Measurements from ENCODE around the gene BPI.
"Not testable (repeated sequence)": the region's sequence is repeated elsewhere in the genome, so short reads cannot be mapped to it uniquely, and the experiment has no call there.

Gene BPI

GRCh38 chr20:38355161-38356012 lies 51.4 kb downstream of the BPI start:
- FAIRE-seq = no peak
- no peak for DNase-seq (ENCODE audit: insufficient read length, low spot score)

GRCh38 chr20:38357653-38358207 lies 53.8 kb downstream of the BPI start:
- FAIRE-seq = no peak
- DNase-seq (ENCODE audit: insufficient read length, low spot score) = no peak

DNA sequence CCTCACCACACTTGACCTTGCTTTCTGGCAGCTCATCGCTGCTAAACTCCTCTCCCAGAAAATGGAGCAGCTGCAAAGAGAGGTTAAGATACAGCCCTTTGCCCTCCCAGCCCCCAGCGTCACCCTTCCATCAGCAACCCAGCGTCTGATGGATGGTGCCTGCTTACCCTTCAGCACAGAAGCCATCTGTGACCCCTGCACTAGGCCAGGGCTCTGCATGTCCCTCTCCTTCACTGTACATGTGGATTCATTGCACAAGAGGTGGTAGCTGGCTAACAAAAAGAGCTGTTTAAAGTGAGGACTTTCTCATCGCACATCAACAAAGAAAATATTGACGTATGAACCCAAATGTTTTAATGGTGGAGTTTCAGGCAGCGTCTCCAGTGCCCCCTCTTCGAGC lies 54.6 kb downstream of the BPI start:
- FAIRE-seq (no peak), DNase-seq (ENCODE audit: insufficient read length, low spot score) (no peak)

- FAIRE-seq = no peak
These were observed 59.2 kb downstream of the BPI start for GRCh38 chr20:38363004-38363747.

DNA sequence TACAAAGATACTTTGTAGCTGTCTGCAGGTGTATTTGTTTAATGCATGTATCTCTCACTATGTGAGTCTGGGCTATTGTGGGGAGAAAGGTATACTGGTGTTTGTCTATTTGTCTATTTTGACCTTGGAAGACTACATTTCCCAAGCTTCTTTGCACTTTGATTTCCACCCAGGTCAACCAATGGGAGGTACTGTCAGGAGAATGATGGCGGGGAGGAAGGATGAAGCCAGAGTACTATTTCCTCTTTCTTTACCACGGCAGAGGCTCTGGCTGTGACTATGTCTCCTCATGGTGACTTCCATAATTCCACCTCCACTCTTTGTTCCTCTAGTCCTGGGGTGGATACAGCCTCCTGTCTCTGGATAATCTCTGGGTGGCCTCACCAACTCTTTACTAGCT lies 65.4 kb downstream of the BPI start:
- FAIRE-seq (no peak), DNase-seq (ENCODE audit: insufficient read length, low spot score) (no peak)

More at GRCh38 chr20:38363004-38363747, 59.2 kb downstream of the BPI start:
- no peak for DNase-seq (ENCODE audit: insufficient read length, low spot score)

DNA sequence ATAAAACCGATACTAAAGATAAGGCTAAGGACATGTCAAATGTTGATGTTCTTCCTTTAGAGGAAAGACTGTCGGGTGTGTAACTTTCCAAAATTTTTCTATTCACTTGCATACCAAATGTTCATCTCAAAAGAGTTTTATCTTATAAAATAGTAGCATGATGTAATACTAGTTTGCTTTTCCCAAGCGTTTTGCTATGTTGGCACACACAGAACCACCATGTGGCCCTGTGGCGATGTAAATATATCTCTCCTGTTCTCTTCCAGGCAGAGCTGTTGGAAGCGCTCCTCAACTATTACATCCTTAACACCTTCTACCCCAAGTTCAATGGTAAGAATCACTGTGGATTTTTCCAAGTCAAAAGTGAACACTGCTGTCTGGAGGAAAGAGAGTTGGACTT lies 68.8 kb downstream of the BPI start:
- DNase-seq (ENCODE audit: insufficient read length, low spot score) (no peak), FAIRE-seq (no peak)

DNA sequence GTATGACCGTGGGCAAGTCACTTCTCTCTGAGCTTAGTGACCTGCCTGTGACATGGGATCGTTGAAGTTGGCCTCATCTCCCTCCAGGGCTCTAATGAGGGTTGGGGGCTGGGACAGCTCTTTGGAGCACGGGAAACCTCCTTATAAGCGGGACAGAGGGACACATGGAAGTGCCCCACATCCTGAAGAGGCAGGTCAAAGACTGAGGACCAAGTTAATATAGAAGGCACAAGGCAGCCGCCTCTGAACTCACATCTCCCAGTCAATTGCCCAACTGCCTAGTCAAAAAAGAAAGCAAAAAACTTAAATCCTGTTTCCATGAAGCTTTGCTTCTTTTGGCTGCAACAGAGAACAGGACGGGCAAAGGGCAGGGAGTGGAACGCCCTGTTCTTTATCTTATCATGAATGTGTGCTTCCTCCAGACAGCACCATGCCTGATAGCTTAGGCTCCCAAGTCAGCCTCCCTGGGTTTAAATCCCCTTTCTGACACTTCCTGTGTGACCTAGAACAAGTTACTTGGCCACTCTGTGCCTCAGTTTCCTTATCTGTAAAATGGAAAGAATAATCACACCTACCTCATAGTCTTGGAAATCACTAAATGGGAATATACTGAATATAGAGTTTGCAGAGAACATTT lies 69.4 kb downstream of the BPI start:
- DNase-seq (ENCODE audit: insufficient read length, low spot score) (no peak), FAIRE-seq (no peak)

- DNase-seq (ENCODE audit: insufficient read length, low spot score) = no peak
- FAIRE-seq = no peak
These were observed 69.9 kb downstream of the BPI start for GRCh38 chr20:38373898-38374297.

DNA sequence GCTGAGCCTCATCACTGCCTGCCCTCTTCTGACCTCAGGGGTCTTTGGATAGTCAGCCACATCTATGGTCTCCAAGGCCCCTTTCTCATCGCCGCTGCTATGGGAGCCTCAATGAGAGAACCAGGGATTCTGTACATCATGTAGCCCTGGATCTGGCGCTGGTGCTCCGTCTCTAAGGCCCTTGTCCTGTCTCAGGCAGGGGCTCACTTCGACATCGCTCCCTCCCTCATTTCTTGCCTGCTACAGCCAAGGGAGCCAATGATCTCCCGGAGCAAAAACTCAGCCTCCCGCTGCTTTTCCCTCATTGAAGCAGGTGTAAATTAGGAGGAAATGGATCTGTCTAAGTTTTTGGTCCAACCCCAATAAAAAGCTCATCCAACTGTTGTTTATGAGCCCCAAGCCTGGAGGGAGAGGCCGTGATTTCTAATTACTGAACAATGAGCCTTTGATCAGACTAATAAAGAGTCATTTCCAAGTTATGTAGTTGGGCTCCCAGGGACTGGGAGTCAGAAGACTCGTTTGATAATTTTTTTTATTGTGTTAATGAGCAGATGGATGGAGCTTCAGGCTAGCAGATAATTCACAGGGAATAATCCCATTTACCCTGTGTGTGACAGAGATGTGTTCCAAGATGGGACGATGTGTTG lies 73.2 kb downstream of the BPI start:
- DNase-seq (ENCODE audit: insufficient read length, low spot score) (no peak), FAIRE-seq (no peak)

DNA sequence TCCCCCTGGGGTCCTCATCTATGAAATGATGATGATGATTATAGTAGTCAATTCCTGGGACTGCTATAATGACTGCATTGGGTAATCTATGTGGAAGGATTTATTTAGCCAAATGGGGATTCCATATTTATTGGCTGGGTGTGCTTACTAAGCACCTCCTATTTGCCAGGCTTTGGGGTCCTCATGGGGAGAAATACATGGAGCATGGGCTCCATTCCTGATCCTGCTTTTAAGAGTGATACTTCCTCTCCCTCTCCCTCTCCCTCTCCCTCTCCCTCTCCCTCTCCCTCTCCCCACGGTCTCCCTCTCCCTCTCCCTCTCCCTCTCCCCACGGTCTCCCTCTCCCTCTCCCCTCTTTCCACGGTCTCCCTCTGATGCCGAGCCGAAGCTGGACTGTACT lies 73.9 kb downstream of the BPI start:
- DNase-seq (ENCODE audit: insufficient read length, low spot score); FAIRE-seq: not testable (repeated sequence)

DNA sequence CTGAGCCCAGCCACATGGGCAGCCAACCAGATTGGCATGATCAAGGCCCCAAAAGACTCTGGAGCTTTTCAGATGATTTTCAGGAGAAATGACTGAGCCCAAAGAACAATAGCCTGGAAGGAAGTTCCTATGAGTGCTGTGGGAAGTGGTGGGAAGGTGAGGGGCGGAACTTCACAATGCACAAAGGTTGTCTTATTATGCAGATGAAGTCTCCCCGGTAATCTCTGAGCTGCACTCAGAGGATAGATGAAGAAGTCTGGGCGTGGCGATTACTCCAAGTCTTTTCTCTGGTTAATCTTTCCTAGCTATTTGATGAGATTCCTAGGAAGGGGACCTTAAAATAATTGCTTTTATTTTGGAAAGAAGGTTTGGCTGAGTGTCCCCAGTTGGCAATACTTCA lies 79.2 kb downstream of the BPI start:
- FAIRE-seq = no peak

GRCh38 chr20:38386004-38386403 lies 82.0 kb downstream of the BPI start:
- FAIRE-seq (no peak), DNase-seq (ENCODE audit: insufficient read length, low spot score) (no peak)

More for the DNA sequence above, 79.2 kb downstream of the BPI start:
- no peak for DNase-seq (ENCODE audit: insufficient read length, low spot score)

GRCh38 chr20:38386851-38387250 lies 82.9 kb downstream of the BPI start:
- FAIRE-seq = no peak

More at GRCh38 chr20:38386851-38387250, 82.9 kb downstream of the BPI start:
- DNase-seq (ENCODE audit: insufficient read length, low spot score) = no peak

Data from GM19239 (cell line).